Measurements from ENCODE around the gene AMHR2. TPM values are rescaled to one million over a fixed set of nuclear protein-coding genes. Genes with fewer than 3 reads are reported as not detected.

AMHR2 gene
- total RNA-seq, 1 experiment from 2014 or later = not detected

- Histone ChIP-seq H3K79me2 (ENCODE audit: insufficient read depth, low read length) (peaks cover 3% of the 10 kb centered on the region), H3K18ac (ENCODE audit: insufficient read length, low read depth, low read length) (no peak overlapping the region), H3K9me3 (ENCODE audit: control insufficient read depth, low read depth, low read length) (no peaks in the 10 kb centered on the region), H3K27ac (ENCODE audit: insufficient read length, low read depth, low read length) (no peak overlapping the region), H4K91ac (ENCODE audit: insufficient read length, low read depth, low read length) (no peak overlapping the region), H2AFZ (ENCODE audit: low read length) (no peak overlapping the region), H3K14ac (ENCODE audit: insufficient read depth, low read length) (no peak overlapping the region), H4K5ac (ENCODE audit: insufficient read length, low read depth, low read length) (no peak overlapping the region), H3K79me1 (ENCODE audit: insufficient read depth, low read depth, low read length, poor library complexity, severe bottlenecking) (peaks cover 22% of the 10 kb centered on the region), H3K23me2 (ENCODE audit: insufficient read length, low read depth, low read length, poor library complexity, severe bottlenecking) (no peaks in the 10 kb centered on the region), H3K56ac (ENCODE audit: insufficient read length, low read depth, low read length) (no peak overlapping the region), H2BK120ac (ENCODE audit: low read depth, low read length, poor library complexity, severe bottlenecking) (no peak overlapping the region), H3K4ac (ENCODE audit: low read depth, low read length) (no peak overlapping the region), H3K4me1 (ENCODE audit: insufficient read depth, low read length) (no peaks in the 10 kb centered on the region), H4K8ac (replicated peaks; ENCODE audit: insufficient read length, low read depth, low read length) (no peak overlapping the region), H3K9ac (ENCODE audit: extremely low read depth, insufficient read length, low read length) (no peak overlapping the region), H3K4me2 (ENCODE audit: insufficient read depth, insufficient read length, low read length) (no peak overlapping the region), H2BK15ac (ENCODE audit: low read depth, low read length) (no peak overlapping the region), H3K27me3 (ENCODE audit: insufficient read depth, low read length) (no peaks in the 10 kb centered on the region), H3K23ac (ENCODE audit: insufficient read length, low read depth, low read length) (no peak overlapping the region), H3T11ph (ENCODE audit: low read length) (no peak overlapping the region), H2BK12ac (ENCODE audit: insufficient read length, low read depth, low read length) (no peak overlapping the region), H2AK5ac (ENCODE audit: insufficient read length, low read length) (no peak overlapping the region), H2BK20ac (ENCODE audit: low read depth, low read length, poor library complexity, severe bottlenecking) (no peak overlapping the region), H4K20me1 (ENCODE audit: control insufficient read depth, insufficient read depth, insufficient read length) (no peaks in the 10 kb centered on the region), H2BK5ac (ENCODE audit: insufficient read length, low read length) (no peak overlapping the region)
- WGBS (ENCODE audit: extremely low coverage, insufficient read length, low lambda C conversion rate) = no CpG with 5 or more reads among the region's 11 CpGs
- DNase-seq = no peak
- H3K4me1 Mint-ChIP-seq = peaks cover 47 to 71% of the 10 kb centered on the region in 2 experiments
- H3K27ac Mint-ChIP-seq = peak overlapping the region in 2 of 3 experiments; percentile 15 to 92; a peak in 4 of 7 replicates
- TF ChIP-seq, protein P1, sequence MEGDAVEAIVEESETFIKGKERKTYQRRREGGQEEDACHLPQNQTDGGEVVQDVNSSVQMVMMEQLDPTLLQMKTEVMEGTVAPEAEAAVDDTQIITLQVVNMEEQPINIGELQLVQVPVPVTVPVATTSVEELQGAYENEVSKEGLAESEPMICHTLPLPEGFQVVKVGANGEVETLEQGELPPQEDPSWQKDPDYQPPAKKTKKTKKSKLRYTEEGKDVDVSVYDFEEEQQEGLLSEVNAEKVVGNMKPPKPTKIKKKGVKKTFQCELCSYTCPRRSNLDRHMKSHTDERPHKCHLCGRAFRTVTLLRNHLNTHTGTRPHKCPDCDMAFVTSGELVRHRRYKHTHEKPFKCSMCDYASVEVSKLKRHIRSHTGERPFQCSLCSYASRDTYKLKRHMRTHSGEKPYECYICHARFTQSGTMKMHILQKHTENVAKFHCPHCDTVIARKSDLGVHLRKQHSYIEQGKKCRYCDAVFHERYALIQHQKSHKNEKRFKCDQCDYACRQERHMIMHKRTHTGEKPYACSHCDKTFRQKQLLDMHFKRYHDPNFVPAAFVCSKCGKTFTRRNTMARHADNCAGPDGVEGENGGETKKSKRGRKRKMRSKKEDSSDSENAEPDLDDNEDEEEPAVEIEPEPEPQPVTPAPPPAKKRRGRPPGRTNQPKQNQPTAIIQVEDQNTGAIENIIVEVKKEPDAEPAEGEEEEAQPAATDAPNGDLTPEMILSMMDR (conservative IDR thresholded peaks at IDR 0.05) = no peak
- no peaks in the 10 kb centered on the region for H3K9me3 Mint-ChIP-seq
- no peak overlapping the region; a peak in 1 of 5 replicates for H3K4me3 Mint-ChIP-seq
- no peaks in the 10 kb centered on the region for H3K27me3 Mint-ChIP-seq (ENCODE audit: low read depth)
- peaks cover 83 to 99% (median 98%) of the 10 kb centered on the region in 3 experiments for H3K36me3 Mint-ChIP-seq (ENCODE audit: insufficient read depth in 1 of 3, low read depth in 3 of 3)
Measured at GRCh38 chr12:53464685-53465418, 41.2 kb downstream of the AMHR2 start.
